Spleen (tissue), 7 donors: ENCODE results near the gene IER5.

Source experiments
- POLR2A ChIP-seq, 3 donors: fragments of 450-650 bp; IDR thresholded peaks; one replicate each; pipeline ENCODE4 v1.5.1; 2017; ENCODE audit warnings: antibody characterized with exemption in 3 of 3, mild to moderate bottlenecking in 1 of 3
- POLR2AphosphoS5 ChIP-seq, 3 donors: sonication (generic); formaldehyde crosslinking; IDR thresholded peaks; one replicate each; pipeline ENCODE4 v1.5.1; 2017; ENCODE audit warnings: antibody characterized with exemption in 3 of 3
- TF ChIP-seq, protein P1 (sequence below), 11 experiments: fragments of 200-600 bp in 7 of 11; fragments of 450-650 bp in 4 of 11; sonication (generic) in 4 of 11; IDR thresholded peaks in 8 of 11; conservative IDR thresholded peaks in 3 of 11; 1 replicate in 7 of 11; 2 replicates in 4 of 11; pipeline versions ENCODE4 v1.4.0 to v1.8.0; 2016 to 2021; ENCODE audit warnings: antibody characterized with exemption in 11 of 11, inconsistent platforms in 4 of 11, mild to moderate bottlenecking in 1 of 11
- donor health status: DM: no; HTN: no; CAD: no; lungs with moderate emphysema.
- donor health status: DM: no; HTN: no; CAD: no.
- donor health status: DM: no; HTN: no; CAD: no.

GRCh38 chr1:181123173-181123572 is 34.7 kb downstream of the IER5 start:
- TF ChIP-seq, protein P1, sequence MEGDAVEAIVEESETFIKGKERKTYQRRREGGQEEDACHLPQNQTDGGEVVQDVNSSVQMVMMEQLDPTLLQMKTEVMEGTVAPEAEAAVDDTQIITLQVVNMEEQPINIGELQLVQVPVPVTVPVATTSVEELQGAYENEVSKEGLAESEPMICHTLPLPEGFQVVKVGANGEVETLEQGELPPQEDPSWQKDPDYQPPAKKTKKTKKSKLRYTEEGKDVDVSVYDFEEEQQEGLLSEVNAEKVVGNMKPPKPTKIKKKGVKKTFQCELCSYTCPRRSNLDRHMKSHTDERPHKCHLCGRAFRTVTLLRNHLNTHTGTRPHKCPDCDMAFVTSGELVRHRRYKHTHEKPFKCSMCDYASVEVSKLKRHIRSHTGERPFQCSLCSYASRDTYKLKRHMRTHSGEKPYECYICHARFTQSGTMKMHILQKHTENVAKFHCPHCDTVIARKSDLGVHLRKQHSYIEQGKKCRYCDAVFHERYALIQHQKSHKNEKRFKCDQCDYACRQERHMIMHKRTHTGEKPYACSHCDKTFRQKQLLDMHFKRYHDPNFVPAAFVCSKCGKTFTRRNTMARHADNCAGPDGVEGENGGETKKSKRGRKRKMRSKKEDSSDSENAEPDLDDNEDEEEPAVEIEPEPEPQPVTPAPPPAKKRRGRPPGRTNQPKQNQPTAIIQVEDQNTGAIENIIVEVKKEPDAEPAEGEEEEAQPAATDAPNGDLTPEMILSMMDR (IDR thresholded peaks at IDR 0.05 in 8 of 11, conservative IDR thresholded peaks at IDR 0.05 in 3 of 11) = no peak
- no peak for TF ChIP-seq POLR2A (IDR thresholded peaks at IDR 0.05)
- no peak for TF ChIP-seq POLR2AphosphoS5 (IDR thresholded peaks at IDR 0.05)
